Activated CD8-positive, alpha-beta memory T cell treated with anti-CD3 and anti-CD28 coated beads for 24 hours (primary cell): ENCODE data around the gene RPUSD4.

ENCODE experiments used
- DNase-seq: peaks from one replicate; pipeline ENCODE4 v3.0.0-alpha.2; 2020

RPUSD4 gene

DNA sequence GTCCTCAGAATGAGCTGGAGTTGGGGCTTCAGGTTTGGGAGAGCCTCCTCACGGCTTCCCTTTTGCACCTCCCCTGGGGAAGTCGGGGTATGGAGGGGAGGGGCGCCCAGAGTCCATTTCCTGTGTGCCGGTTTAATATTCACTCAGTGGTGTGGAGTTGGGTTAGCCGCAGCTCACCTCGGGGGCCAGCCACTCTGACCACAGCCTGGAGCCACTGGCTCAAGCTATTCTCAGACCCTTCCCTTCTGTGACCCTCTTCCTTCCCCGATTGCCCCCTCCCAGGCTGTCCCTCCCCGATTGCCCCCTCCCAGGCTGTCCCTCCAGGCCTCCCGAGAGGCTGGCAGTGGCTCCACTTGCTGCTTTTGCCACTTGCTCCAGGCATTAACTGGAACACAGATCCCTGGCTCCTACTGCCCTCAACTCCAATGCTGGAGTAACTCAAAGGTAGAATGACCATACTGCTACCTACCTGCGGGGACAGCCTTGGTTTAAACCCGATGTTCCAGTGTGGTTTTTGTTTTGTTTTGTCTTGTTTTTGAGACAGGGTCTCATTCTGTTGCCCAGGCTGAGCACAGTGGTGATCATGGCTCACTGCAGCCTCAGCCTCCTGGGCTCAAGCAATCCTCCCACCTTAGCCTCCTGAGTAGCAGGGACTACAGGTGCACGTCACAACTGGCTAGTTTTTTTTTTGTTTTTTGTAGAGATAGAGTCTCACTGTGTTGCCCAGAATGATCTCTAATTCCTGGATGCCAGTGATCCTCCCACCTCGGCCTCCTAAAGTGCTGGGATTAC, 29.3 kb downstream of the RPUSD4 start:
- no peak for DNase-seq

DNA sequence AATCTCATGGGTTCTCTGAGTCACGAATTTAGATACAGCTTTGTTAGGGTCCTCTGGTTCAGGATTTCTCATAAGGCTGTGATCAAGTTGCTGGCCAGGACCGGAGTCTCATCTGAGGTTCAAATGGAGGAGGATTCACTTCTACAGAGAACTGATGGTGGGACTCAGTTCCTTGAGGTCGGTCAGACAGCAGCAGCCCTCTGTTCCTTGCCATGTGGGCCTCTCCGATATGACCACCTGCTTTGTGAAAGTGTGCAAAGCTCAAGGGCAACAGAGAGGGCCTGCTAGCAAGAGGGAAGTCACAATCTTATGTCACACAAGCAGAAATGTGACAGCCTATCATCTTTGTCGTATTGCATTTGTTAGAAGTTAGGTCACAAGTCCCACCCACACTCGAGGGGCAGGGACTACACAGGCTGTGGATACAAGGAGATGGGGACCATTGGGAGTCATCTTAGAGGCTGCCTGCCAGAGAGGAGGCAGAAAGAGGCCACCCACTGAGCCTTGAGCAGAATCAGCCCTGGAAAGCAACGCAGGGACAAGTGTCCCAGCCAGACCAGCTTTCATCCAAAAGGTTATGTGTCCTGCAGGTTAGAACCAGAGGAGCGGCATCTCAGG, 34.5 kb downstream of the RPUSD4 start:
- DNase-seq, result no peak

DNA sequence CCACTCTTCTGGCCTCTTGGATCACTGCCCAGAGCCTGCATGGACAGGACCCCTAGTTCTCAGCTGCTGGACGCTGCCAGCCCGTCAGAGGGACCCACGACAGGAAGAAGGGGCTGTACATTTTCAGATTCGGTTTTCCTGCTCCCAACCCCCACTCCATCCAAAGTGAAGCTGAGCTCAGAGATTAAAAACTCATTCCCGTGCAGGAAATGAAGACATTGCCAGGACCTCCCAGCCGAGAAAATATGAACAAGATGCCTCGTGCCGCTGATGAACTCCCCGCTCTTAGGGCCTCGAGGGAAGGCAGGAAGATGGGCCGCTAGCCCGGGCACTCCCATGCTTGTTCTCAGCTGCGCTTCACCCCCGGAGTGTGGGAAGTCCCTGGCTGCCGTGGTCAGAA, 36.1 kb downstream of the RPUSD4 start:
- no peak for DNase-seq

DNA sequence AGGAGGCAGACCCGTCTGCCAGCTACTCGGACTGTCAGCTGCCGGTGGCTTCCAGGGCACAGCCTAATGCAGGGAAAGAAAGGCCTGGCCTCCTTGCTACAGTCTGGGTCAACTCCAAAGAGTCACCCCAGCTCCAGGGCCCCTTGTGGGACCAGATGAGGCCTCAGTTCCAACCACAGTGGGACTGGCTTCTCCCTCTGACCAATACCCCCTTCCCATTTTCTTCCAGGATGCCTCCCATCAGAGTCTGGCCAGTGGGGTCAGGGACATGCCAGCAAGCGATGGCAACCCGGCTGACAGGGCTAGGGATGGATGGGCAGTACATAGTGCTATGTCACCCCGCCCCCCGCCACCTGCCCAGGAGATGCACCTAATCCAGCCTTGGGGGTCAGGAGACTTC, 36.6 kb downstream of the RPUSD4 start:
- no peak for DNase-seq

DNA sequence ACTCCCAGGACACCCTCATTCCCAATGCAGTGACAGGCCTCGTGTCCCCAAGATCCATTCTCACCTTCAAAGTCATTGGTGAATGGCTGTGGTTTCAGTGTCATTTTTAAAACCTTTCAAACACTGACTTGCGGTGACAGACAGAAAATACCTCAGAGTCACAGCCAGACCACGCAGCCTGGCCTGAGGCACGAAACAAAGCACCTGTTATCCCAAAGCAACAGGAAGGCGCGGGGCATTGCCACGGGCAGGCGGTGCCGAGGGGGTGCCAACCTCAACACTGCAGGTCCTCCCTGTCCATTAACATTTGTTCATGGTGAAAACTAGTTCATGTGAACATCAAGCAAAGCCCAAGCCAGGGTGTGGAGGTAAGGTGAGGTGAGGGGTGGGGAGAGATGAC, 38.2 kb downstream of the RPUSD4 start:
- no peak for DNase-seq

DNA sequence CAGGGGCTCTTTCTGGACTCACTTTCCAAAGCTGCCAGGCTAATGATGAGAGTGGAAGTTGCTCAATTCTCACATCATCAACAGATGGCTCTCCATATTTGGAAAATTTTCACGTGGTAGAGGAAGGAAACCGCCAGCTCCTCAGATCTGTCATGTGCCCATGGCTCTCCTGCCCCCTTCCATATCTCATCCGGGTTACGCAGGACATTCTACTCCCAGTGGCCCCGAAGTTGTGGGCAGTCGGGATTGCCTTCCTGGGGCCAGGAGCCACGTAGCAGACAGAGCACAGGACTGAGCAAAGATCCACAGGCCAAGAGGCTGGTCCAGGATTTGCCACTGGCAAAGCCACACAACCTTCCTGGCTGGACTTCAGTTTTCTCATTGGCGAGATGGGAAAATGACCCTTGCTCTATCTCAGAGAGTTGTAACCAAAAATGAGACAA, 38.8 kb downstream of the RPUSD4 start:
- DNase-seq, result no peak

DNA sequence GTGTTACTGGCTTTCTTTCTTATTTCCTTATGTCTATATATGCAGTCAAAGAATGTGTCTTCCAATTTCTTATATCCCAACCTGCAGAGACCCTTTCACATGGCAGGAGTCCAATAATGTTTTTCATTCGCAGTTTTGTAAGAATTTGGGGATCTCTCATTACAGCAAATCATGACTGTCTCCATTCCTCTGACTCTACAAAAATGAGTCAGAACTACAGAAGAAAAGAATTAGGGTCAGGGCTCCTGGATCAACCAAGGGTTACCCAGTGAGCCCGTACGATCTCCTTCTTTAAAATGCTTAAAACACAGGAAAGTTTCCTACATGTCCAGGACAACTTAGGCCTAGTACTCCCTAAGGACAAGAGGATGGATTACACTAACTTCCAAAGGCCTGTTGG, 42.2 kb downstream of the RPUSD4 start:
- DNase-seq, result no peak

DNA sequence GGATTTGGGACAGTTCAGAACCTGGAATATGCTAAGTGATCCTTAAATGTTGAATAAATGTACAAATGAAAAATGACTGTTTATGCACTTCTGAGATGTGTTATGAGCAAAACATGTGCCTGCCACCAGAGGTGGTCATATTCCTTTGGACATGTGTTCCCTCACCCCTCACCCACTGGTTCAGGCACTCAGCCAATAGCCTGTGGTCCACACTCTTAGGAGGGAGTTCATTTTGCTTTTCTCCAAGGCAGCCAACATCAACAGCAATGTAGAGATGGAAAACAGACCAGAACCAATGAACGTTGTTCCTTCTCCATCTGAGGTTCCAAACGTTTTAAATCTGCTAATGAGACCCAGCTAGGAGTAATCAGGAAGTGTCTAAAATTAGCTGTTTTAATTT, 44.0 kb downstream of the RPUSD4 start:
- no peak for DNase-seq

DNA sequence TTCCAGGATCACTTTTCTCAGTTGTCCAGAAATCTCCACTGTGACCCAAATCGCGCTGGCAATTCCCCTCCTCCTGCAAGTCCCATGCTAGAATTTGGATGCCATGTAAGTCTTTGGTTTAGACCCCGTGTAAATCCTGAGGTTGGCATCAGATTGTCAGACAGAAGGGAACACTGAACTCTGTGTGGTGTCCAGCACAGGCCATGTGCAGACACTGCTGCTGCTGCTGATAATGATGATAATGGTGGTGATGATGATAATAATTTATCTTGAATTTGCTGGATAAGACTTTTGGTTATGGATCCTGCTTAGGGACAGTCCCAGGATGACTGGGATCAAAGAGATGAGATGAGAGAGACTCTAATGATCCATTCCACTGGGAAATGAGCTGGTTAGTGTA, 45.0 kb downstream of the RPUSD4 start:
- no peak for DNase-seq

DNA sequence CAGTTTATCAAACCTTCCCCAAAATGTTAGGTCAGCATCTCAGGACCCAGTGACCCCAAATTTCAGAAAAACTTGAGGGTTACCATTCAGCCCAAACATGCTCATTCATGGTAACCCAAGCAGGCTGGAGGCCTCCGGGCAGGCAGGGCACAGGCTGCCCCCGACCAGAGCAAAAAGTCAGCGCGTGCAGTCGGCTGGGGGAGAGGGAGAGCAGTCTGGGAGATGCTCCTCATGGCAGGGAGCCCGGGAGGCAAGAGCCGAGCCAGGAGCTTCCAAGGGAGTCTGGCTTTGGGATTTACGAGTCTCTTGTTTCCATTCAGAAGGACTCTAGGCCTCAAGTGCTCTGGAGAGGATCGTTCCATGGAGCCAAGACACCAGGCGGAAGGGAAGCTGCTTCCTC, 45.7 kb downstream of the RPUSD4 start:
- DNase-seq, result no peak

DNA sequence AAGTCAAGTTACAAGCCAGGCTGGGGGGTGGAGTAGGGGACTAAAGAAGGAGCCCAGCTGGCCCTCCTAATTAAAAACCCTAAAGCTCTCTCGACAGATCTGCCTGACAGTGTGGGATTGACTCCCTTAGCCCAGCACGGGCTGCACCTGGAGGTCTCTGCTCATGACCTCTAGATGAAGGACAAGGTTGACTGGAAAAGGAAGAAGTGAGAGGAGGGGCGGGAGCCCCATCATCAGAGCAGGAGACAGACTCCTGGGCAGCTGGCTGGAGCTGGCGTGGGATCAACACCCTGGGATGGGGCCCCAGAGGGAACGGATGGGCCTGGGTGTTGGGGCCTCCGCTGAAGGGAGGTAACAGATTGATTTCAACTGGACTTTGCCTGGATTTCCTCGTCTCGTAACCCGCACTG, 46.1 kb downstream of the RPUSD4 start:
- DNase-seq, result no peak

DNA sequence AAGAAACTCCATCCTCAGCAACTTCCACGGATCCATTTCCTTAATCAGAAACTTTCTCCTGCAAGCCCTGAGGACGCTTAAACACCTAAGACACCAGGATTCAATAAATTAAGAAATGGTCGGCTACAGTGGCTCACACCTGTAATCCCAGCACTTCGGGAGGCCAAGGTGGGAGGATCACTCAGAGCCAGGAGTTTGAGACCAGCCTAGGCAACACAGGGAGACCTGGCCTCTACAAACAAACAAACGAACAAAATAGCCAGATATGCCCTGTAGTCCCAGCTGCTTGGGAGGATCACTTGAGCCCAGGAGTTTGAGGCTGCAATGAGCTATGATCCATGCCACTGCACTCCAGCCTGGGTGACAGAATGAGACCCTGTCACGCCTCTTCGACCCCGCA, 46.7 kb downstream of the RPUSD4 start:
- DNase-seq, result no peak

DNA sequence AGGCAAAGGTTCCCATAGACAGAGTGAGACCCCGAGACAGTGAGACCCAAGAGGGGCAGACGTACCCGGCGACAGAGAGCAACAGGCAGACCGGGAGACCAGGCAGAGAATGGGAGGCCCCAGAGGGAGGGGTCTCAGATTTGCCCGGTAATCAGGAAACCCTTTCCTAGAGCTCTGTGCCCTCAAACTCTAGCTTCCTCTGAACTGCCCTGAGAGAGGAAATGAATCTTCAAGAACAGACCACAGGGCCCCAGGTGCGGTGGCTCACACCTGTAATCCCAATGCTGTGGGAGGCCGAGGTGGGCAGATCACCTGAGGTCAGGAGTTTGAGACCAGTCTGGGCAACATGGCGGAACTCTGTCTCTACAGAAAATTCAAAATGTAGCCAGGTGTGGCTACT, 47.7 kb downstream of the RPUSD4 start:
- DNase-seq, result no peak

DNA sequence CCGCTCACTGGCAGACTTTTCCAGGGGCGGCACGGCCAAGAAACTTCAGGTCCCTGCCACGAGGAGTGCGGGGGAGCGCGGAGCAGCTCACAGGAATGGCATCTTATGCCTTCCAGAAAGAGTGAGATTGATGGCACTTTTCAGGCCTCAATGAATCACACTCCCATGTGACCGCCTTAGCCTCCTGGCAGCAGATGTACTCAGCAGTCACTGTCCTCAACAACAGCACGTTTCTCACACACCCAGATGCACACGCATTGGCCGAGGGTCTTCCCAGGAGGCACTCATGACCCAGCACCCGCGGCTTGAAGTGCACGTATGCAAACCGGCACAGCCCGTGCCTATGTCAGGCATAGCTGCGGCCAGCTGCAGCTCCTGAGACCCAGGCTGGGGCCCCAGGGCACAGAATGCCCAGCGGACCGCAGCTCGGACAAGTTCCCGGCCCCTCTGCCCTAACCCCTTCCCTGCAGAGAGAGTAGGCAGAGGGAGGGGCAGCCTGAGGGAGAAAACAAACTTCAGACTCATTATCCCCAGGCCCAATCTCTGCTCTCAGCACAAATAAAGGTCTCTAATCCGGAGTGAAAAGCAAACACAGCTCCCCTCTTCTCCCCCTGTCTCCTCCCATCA, 48.3 kb downstream of the RPUSD4 start:
- no peak for DNase-seq

DNA sequence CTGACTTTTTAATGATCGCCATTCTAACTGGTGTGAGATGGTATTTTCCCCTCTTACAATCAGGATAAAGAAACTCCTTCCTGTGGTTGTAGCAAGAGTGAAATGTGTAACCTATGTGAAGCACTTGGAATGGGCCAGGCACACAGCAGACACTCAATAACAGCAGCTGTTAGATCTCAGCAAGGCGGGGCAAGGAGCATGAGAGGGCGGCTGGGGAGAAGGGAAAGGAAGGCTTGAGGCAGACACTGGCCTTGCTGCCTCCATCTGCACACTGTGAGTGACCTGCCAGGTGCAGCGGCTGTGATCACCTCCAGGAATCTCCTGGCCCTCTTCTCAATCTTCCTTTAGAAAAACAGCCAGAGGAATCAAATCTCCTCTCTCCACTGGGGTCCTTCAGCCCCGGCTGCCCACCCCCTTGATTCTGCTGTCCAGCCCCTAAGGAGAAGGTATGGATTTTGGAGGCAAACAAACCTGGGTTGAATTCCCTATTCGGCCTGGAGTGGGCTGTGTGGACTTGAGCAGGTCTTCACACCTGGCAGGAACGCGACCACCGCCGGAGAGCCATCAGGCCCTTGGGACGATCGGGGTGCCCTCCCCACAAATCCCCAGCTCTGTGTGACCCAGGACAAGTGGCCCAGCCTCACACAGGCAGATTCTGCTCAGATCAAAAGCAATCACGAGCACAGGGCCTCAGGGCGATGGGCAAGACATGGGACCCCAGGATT, 49.0 kb downstream of the RPUSD4 start:
- DNase-seq, result no peak

DNA sequence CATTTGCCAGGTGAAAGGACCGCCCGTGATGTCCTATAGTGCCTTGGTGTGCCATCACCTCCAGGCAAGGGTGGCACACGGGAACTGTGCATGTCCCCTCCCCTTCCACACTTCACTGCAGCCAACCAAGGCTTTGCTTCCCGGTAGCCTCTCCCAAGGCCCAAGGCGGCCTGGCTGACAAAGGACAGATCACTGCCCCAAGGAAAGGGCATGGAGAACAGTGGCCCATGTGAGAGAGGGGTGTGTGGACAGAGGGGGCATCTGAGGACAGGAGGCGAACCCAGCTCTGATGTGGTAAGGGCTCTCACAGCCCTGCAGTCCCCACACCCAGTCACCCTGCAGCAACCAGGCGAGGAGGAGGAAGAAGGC, 50.4 kb downstream of the RPUSD4 start:
- DNase-seq, result no peak

DNA sequence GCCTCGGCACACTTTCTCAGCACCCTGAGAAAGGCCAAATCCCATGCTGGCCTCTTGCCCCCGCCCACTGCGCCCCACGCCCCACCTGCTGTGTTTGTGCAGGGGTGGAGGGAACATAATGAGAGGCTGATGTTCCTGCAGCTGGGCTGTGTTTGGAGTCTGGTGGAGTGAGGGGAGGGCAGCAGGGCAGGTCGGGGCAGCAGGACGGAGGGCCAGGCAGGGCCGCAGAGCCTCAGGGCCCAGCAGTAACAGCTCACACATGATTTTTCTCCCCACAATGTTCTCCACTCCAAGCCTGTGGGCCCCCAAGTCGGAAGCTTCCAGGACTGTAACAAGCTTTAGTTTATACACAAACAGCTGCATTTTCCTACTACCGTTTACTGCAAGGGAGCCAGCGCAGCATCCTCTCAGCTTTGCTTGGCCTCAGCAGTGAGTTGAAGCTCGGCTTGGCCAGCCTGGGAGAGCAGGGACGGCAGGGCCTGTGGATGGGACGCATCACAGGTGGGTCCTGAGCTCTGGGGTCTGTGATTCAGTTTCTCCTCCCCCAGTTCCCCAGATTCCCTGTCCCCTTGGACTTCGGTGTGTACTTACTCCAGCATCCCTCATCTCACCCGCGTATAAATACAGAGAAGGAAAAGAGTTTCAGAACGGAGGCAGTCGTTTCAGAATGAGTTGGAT, 51.0 kb downstream of the RPUSD4 start:
- DNase-seq, result no peak

DNA sequence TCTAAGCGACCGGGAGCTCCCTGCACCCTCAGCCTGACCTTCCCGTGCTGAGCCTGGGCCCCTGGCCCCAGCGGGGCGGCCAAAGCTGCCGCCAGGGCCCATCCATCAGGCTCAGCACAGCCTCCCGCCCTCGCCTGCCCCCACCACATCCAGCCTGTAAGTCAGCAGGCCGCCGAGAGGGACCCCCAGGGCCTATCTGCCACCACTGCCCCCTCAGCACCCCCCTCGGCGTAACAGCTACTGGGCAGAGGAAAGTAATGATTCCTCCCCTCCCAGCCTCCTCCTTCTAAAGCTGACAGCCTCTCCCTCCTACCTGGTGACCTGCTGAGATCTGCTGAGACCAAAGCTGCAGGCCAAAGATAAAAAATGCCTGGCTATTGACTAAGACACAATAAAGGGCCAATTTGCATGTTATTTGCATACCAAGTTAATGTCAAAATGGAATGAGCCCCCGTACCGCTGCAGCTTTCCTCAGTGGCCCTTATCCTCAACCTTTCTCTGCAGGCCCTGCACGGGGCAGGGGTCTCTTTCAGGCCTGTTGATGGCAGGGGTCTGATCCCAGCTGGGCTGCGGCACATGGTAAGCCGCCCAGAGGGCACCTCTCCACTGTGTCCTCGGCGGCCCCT, 51.6 kb downstream of the RPUSD4 start:
- no peak for DNase-seq

- DNase-seq, result no peak
Observed at GRCh38 chr11:126158054-126158791, 53.2 kb downstream of the RPUSD4 start.

DNA sequence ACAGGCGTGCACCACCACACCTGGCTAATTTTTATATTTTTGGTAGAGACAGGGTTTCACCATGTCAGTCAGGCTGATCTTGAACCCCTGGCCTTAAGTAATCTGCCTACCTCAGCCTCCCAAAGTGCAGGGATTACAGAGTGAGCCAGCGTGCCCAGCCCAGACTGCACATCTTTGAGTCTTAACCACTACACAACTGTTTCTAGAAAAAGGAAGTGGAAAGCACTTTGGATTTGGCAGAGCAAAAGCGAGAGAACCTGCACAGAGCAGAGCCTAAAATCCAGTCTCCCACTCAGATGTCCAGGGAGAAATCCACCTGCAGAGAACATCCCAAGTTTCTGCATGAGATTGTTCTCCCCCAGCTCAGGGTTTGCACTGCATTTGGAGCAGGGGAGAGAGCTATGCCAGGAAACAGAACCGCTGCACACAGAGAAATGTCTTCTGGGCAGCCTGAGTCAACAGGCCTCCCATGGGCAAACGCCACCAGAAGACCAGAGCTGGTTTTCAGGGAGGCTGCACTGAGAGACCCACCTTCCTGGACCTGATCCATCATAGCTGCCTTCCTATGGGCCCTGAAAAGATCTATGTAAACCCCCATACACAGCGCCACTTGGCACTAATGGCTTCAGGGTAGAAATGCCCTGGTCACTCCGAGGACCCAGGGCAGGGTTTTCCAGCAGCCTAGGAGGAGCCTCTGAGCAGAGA, 54.0 kb downstream of the RPUSD4 start:
- DNase-seq, result no peak

DNA sequence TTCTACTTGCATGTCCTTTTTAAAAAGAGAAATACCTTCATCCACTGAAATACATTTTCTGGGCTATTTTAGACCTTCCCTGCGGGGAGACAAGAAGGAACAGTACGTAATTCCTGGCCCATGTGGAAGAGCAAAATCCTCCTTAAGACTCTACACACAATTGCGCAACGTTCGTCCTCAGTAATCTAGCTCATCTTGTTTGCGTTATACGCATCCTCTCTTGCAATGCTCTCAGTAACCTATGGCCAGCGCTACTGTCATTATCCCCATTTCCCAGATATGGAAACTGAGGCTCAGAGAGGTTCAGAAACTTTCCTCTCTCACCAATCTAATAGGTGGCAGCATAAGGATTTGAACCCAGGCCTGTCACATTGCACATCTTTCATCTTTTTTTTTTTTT, 54.6 kb downstream of the RPUSD4 start:
- DNase-seq, result no peak
